B cell (primary cell): ENCODE data around the gene MAJIN.

Source experiments
- CTCF ChIP-seq: fragments of 200-600 bp; IDR thresholded peaks from one replicate; pipeline ENCODE4 v1.8.0; 2022; ENCODE audit warnings: antibody characterized with exemption, mild to moderate bottlenecking
- EZH2 ChIP-seq: IDR thresholded peaks from 2 replicates; pipeline ENCODE4 v1.6.1; 2012; ENCODE audit warnings: borderline replicate concordance, low read depth, mild to moderate bottlenecking, moderate library complexity, low read length; ENCODE audit not compliant: insufficient read depth, poor library complexity, severe bottlenecking

GRCh38 chr11:64987998-64988854 lies 16.3 kb upstream of the MAJIN start:
- TF ChIP-seq CTCF (no peak), EZH2 (no peak)
